Calu3 (cell line): ENCODE data around the gene PLK2. TPM values are rescaled to one million over a fixed set of nuclear protein-coding genes. Genes with fewer than 3 reads are reported as not detected.

Source experiments
- BruUV-seq: library from RNA; stranded (reverse); fragments of 400-500 nt; replicated peaks from 2 replicates; lab custom pipeline; 2021; lab: Mats Ljungman, UMichigan
- CTCF ChIA-PET: fragments of 300-600 bp; sonication (Branson Sonifier 250); formaldehyde crosslinking; loops from one replicate; lab custom pipeline; 2022; ENCODE audit warnings: antibody characterized with exemption; lab: Charles Lee
- DNase-seq: peaks from one replicate; pipeline ENCODE4 v3.0.0; 2022
- H3K27ac Mint-ChIP-seq: one replicate; pipeline ENCODE4 v1.8.0; 2022; ENCODE audit warnings: mixed read lengths; ENCODE audit not compliant: unreplicated experiment
- H3K27me3 Mint-ChIP-seq: one replicate; pipeline ENCODE4 v1.8.0; 2022; ENCODE audit warnings: mixed read lengths; ENCODE audit not compliant: unreplicated experiment
- H3K36me3 Mint-ChIP-seq: one replicate; pipeline ENCODE4 v1.8.0; 2022; ENCODE audit warnings: mild to moderate bottlenecking, moderate library complexity, mixed read lengths; ENCODE audit not compliant: insufficient read depth, unreplicated experiment
- H3K4me1 Mint-ChIP-seq: one replicate; pipeline ENCODE4 v1.8.0; 2022; ENCODE audit warnings: mild to moderate bottlenecking, low read depth, mixed read lengths; ENCODE audit not compliant: unreplicated experiment
- H3K4me3 Mint-ChIP-seq: one replicate; pipeline ENCODE4 v1.8.0; 2022; ENCODE audit warnings: mild to moderate bottlenecking, low read depth, moderate library complexity, mixed read lengths; ENCODE audit not compliant: unreplicated experiment
- H3K9me3 Mint-ChIP-seq: one replicate; pipeline ENCODE4 v1.8.0; 2022; ENCODE audit warnings: low read depth, mixed read lengths; ENCODE audit not compliant: unreplicated experiment
- CTCF ChIP-seq: fragments of 200-600 bp; IDR thresholded peaks from one replicate; pipeline ENCODE4 v1.8.0; 2022; ENCODE audit warnings: antibody characterized with exemption; ENCODE audit not compliant: unreplicated experiment
- intact Hi-C: fragments of 100-400 bp; cut with micrococcal nuclease; formaldehyde crosslinking; loops from one replicate; pipeline ENCODE4 v1.10.0; 2022; ENCODE audit not compliant: unreplicated experiment
- total RNA-seq: library from RNA; stranded (reverse); gene quantifications from 2 replicates; pipeline ENCODE4 v1.2.3, GENCODE V29; 2022

PLK2 gene
- total RNA-seq, 1 experiment from 2014 or later: 229 TPM

- H3K36me3 Mint-ChIP-seq: no peaks in the 10 kb centered on the region
- intact Hi-C loops: no loop called here
- no TSS peak for BruUV-seq
- CTCF ChIA-PET: no interaction called here
- H3K27me3 Mint-ChIP-seq: peaks cover 66% of the 10 kb centered on the region
- peak; percentile 24 for TF ChIP-seq CTCF
- no peak overlapping the region for H3K27ac Mint-ChIP-seq
- no peaks in the 10 kb centered on the region for H3K9me3 Mint-ChIP-seq
- no peak for DNase-seq
- no peak overlapping the region for H3K4me3 Mint-ChIP-seq
- H3K4me1 Mint-ChIP-seq: no peaks in the 10 kb centered on the region
These were observed 36.6 kb upstream of the PLK2 start for GRCh38 chr5:58496488-58496887.

GRCh38 chr5:58493141-58493540, 33.3 kb upstream of the PLK2 start:
- H3K9me3 Mint-ChIP-seq: no peaks in the 10 kb centered on the region
- H3K4me1 Mint-ChIP-seq: no peaks in the 10 kb centered on the region
- DNase-seq: no peak

GRCh38 chr5:58491216-58491892, 31.5 kb upstream of the PLK2 start, which contains the start of gene GAPT:
GAPT (plus strand) TSS chr5:58491435; CDS start chr5:58494537, 3,102 bp downstream.
- no peak within 1 kb of the TSS for H3K27ac Mint-ChIP-seq
- H3K27me3 Mint-ChIP-seq: peaks cover 53% of the 10 kb centered on the region
- no peak for TF ChIP-seq CTCF
- H3K36me3 Mint-ChIP-seq: no peaks in the 10 kb centered on the region
- BruUV-seq: no TSS peak
- no peak for DNase-seq
- H3K9me3 Mint-ChIP-seq: no peaks in the 10 kb centered on the region
- intact Hi-C loops: no loop called here
- CTCF ChIA-PET: interaction anchor here (0.6 kb wide), 1 partner anchor 1182 kb away, joined by 3 read pairs; no protein-coding TSS in a partner anchor
- no peaks in the 10 kb centered on the region for H3K4me1 Mint-ChIP-seq
- H3K4me3 Mint-ChIP-seq: no peak within 1 kb of the TSS

More at GRCh38 chr5:58493141-58493540, 33.3 kb upstream of the PLK2 start:
- BruUV-seq: no TSS peak
- TF ChIP-seq CTCF: no peak
- intact Hi-C loops: no loop called here
- peaks cover 60% of the 10 kb centered on the region for H3K27me3 Mint-ChIP-seq
- H3K4me3 Mint-ChIP-seq: no peak overlapping the region
- H3K27ac Mint-ChIP-seq: no peak overlapping the region
- CTCF ChIA-PET: no interaction called here
- H3K36me3 Mint-ChIP-seq: no peaks in the 10 kb centered on the region

GRCh38 chr5:58490402-58491050, 30.6 kb upstream of the PLK2 start:
- no peaks in the 10 kb centered on the region for H3K9me3 Mint-ChIP-seq
- no peaks in the 10 kb centered on the region for H3K36me3 Mint-ChIP-seq
- no peak overlapping the region for H3K27ac Mint-ChIP-seq
- no TSS peak for BruUV-seq
- peaks cover 44% of the 10 kb centered on the region for H3K27me3 Mint-ChIP-seq
- CTCF ChIA-PET: no interaction called here
- no peak for DNase-seq
- no peak overlapping the region for H3K4me3 Mint-ChIP-seq
- TF ChIP-seq CTCF: no peak
- intact Hi-C loops: no loop called here
- H3K4me1 Mint-ChIP-seq: no peaks in the 10 kb centered on the region
